ENCODE measurements around the gene LCN6.

GRCh38 chr9:136701668-136702053 lies 46.7 kb downstream of the LCN6 start:
- TF ChIP-seq EZH2 (IDR thresholded peaks at IDR 0.05) (no peak), POLR2AphosphoS5 (IDR thresholded peaks at IDR 0.05; ENCODE audit: borderline replicate concordance, low read depth, low read length) (no peak)
